Skin of body (tissue), 2 donors: Measurements from ENCODE around the gene TMEM106C. TPM values are rescaled to one million over a fixed set of nuclear protein-coding genes. Genes with fewer than 3 reads are reported as not detected.

ENCODE experiments used
- DNase-seq: peaks from one replicate; lab custom pipeline; 2025; lab: John Stamatoyannopoulos, UW
- total RNA-seq: library from RNA; depleted of rRNA; stranded (reverse); fragments of >200 nt; gene quantifications from one replicate; pipeline ENCODE4 v1.2.3, GENCODE V29; 2014

TMEM106C gene
- total RNA-seq, 1 donor from 2014 or later: 45.2 TPM

GRCh38 chr12:48015954-48016353, 52.6 kb downstream of the TMEM106C start:
- no peak for DNase-seq

GRCh38 chr12:48016373-48017020, 53.1 kb downstream of the TMEM106C start:
- no peak for DNase-seq

GRCh38 chr12:48017496-48017895, 54.1 kb downstream of the TMEM106C start:
- DNase-seq: no peak

GRCh38 chr12:48017921-48018617, 54.7 kb downstream of the TMEM106C start:
- no peak for DNase-seq

Other genes with a start within 250 kb of the TMEM106C start
- 20.8 TPM for gene ENDOU, start 238.1 kb upstream of the TMEM106C start, total RNA-seq
- gene RAPGEF3, start 204.7 kb upstream of the TMEM106C start, total RNA-seq: 10.8 TPM
- 6.7 TPM for gene SLC48A1, start 190.4 kb upstream of the TMEM106C start, total RNA-seq
- gene HDAC7, start 143.7 kb upstream of the TMEM106C start, total RNA-seq: 27.1 TPM
- 12.2 TPM for gene VDR, start 58.6 kb upstream of the TMEM106C start, total RNA-seq
- gene COL2A1, start 40.9 kb downstream of the TMEM106C start, total RNA-seq: 1.6 TPM
- 24.0 TPM for gene SENP1, start 142.5 kb downstream of the TMEM106C start, total RNA-seq
- 54.3 TPM for gene PFKM, start 155.8 kb downstream of the TMEM106C start, total RNA-seq
- 22.1 TPM for gene ASB8, start 193.9 kb downstream of the TMEM106C start, total RNA-seq
- gene CCDC184, start 220.0 kb downstream of the TMEM106C start, total RNA-seq: 0.30 TPM
- not detected for gene OR10AD1, start 239.7 kb downstream of the TMEM106C start, total RNA-seq